ENCODE data around the gene TMEM129. TPM values are rescaled to one million over a fixed set of nuclear protein-coding genes. Genes with fewer than 3 reads are reported as not detected.

Gene TMEM129
- total RNA-seq, 2 donors from 2014 or later, result 51.1 to 60.3 TPM

GRCh38 chr4:1728061-1728980 is 7.2 kb upstream of the TMEM129 start:
- intact Hi-C loops (cut with DNase I, micrococcal nuclease), result loop anchor here in 1 of 2 donors (5.0 kb wide), 1 partner anchor 36 kb away; no protein-coding TSS in a partner anchor
- DNase-seq (no peak), ATAC-seq (no peak)

- DNase-seq (peak; percentile 47 to 69), ATAC-seq (peak; percentile 46)
- intact Hi-C loops (cut with DNase I, micrococcal nuclease), result loop anchor here in 1 of 2 donors (5.0 kb wide), 1 partner anchor 35 kb away; no protein-coding TSS in a partner anchor
These were observed 6.3 kb upstream of the TMEM129 start for GRCh38 chr4:1727117-1728031.

- intact Hi-C loops (cut with DNase I, micrococcal nuclease), result loop anchor here in 1 of 2 donors (5.0 kb wide), 1 partner anchor 34 kb away; no protein-coding TSS in a partner anchor
- DNase-seq, result peak; percentile 83 to 94
- ATAC-seq, result peak; percentile 69
These were observed 5.2 kb upstream of the TMEM129 start for GRCh38 chr4:1726146-1726934.

- intact Hi-C loops (cut with DNase I, micrococcal nuclease), result loop anchor here in 1 of 2 donors (5.0 kb wide), 1 partner anchor 33 kb away; no protein-coding TSS in a partner anchor
- no peak for DNase-seq
- no peak for ATAC-seq
These were observed 4.4 kb upstream of the TMEM129 start for GRCh38 chr4:1725521-1725920.

GRCh38 chr4:1723131-1723801 is 2.1 kb upstream of the TMEM129 start:
- intact Hi-C loops (cut with DNase I, micrococcal nuclease), result no loop called here
- ATAC-seq (no peak), DNase-seq (peak in 1 of 2 donors; percentile 19)

GRCh38 chr4:1722551-1723118 is 1.5 kb upstream of the TMEM129 start:
- intact Hi-C loops (cut with DNase I, micrococcal nuclease), result no loop called here
- DNase-seq, result peak in 1 of 2 donors; percentile 30

GRCh38 chr4:1721666-1722550 is 785 bp upstream of the TMEM129 start:
- intact Hi-C loops (cut with DNase I, micrococcal nuclease), result no loop called here
- DNase-seq (peak in 1 of 2 donors; percentile 44), ATAC-seq (no peak)

More at GRCh38 chr4:1722551-1723118, 1.5 kb upstream of the TMEM129 start:
- no peak for ATAC-seq

GRCh38 chr4:1720163-1720983 is 750 bp downstream of the TMEM129 start:
- ATAC-seq (peak; percentile 53), DNase-seq (peak; percentile 56 to 71)
- intact Hi-C loops (cut with DNase I, micrococcal nuclease), result no loop called here

GRCh38 chr4:1718095-1718850 is 2.9 kb downstream of the TMEM129 start:
- no peak for ATAC-seq
- no peak for DNase-seq
- intact Hi-C loops (cut with DNase I, micrococcal nuclease), result no loop called here

- DNase-seq (no peak), ATAC-seq (no peak)
- intact Hi-C loops (cut with DNase I, micrococcal nuclease), result no loop called here
These were observed 3.7 kb downstream of the TMEM129 start for GRCh38 chr4:1717129-1718094.

- ATAC-seq (no peak), DNase-seq (no peak)
- intact Hi-C loops (cut with DNase I, micrococcal nuclease), result no loop called here
These were observed 4.8 kb downstream of the TMEM129 start for GRCh38 chr4:1716065-1716945.

- DNase-seq (peak in 1 of 2 donors; percentile 53), ATAC-seq (no peak)
- intact Hi-C loops (cut with DNase I, micrococcal nuclease), result no loop called here
These were observed 5.9 kb downstream of the TMEM129 start for GRCh38 chr4:1715002-1715758.
